CD4-positive, CD25-positive, alpha-beta regulatory T cell (primary cell): Measurements from ENCODE around the gene NLRP11. TPM values are rescaled to one million over a fixed set of nuclear protein-coding genes. Genes with fewer than 3 reads are reported as not detected.

Source experiments
- ATAC-seq, 2 donors: fragments of 150-1000 bp; cut with Tn5 transposase; one replicate each; pipeline ENCODE4 v1.10.0; 2021; ENCODE audit warnings: low read depth in 2 of 2, moderate number of reproducible peaks in 2 of 2, moderate library complexity in 1 of 2
- DNase-seq, 3 donors: peaks; one replicate each; pipeline versions ENCODE4 v3.0.0 to v3.0.0-alpha.2; 2012 to 2022; ENCODE audit warnings: mixed read lengths in 1 of 3
- H3K27ac ChIP-seq: one replicate; pipeline ENCODE4 v1.7.0; 2013; ENCODE audit warnings: mild to moderate bottlenecking, low read length; ENCODE audit not compliant: insufficient read depth, poor library complexity, severe bottlenecking
- H3K27me3 ChIP-seq: one replicate; pipeline ENCODE4 v1.7.0; 2013; ENCODE audit warnings: low read length; ENCODE audit not compliant: control insufficient read depth, insufficient read depth
- H3K36me3 ChIP-seq: one replicate; pipeline ENCODE4 v1.7.0; 2013; ENCODE audit warnings: mild to moderate bottlenecking, low read length, moderate library complexity; ENCODE audit not compliant: control insufficient read depth, insufficient read depth
- H3K4me1 ChIP-seq: 2 replicates; pipeline ENCODE4 v1.7.0; 2013; ENCODE audit warnings: mild to moderate bottlenecking, low read length; ENCODE audit not compliant: insufficient read depth, control insufficient read depth, poor library complexity, severe bottlenecking
- H3K4me3 ChIP-seq: one replicate; pipeline ENCODE4 v1.7.0; 2013; ENCODE audit warnings: low read depth, mild to moderate bottlenecking, low read length, moderate library complexity
- H3K9me3 ChIP-seq, 2 experiments: 1 replicate in 1 of 2; 2 replicates in 1 of 2; pipeline ENCODE4 v1.7.0; 2013; ENCODE audit warnings: low read length in 2 of 2, mild to moderate bottlenecking in 1 of 2, moderate library complexity in 1 of 2; ENCODE audit not compliant: control insufficient read depth in 2 of 2
- H3K27ac Mint-ChIP-seq, 3 donors: one replicate each; pipeline ENCODE4 v1.8.0; 2020 to 2022; ENCODE audit warnings: mild to moderate bottlenecking in 3 of 3, mixed read lengths in 3 of 3, moderate library complexity in 2 of 3
- H3K27me3 Mint-ChIP-seq: one replicate; pipeline ENCODE4 v1.8.0; 2022; ENCODE audit warnings: mild to moderate bottlenecking, mixed read lengths
- H3K36me3 Mint-ChIP-seq: one replicate; pipeline ENCODE4 v1.8.0; 2020; ENCODE audit warnings: mixed read lengths
- H3K4me1 Mint-ChIP-seq, 4 donors: one replicate each; pipeline ENCODE4 v1.8.0; 2020 to 2022; ENCODE audit warnings: mixed read lengths in 4 of 4, mild to moderate bottlenecking in 1 of 4
- H3K4me3 Mint-ChIP-seq, 4 donors: one replicate each; pipeline ENCODE4 v1.8.0; 2020 to 2022; ENCODE audit warnings: mild to moderate bottlenecking in 4 of 4, mixed read lengths in 4 of 4, moderate library complexity in 3 of 4
- H3K9me3 Mint-ChIP-seq, 7 donors: one replicate each; pipeline ENCODE4 v1.8.0; 2020 to 2022; ENCODE audit warnings: mixed read lengths in 7 of 7, mild to moderate bottlenecking in 3 of 7, moderate library complexity in 2 of 7
- polyA plus RNA-seq, 4 donors: library from polyadenylated mRNA; unstranded; fragments of 300-500 nt; fragmentation: Illumina TruSeq; gene quantifications; one replicate each; pipeline ENCODE4 v1.2.3, GENCODE V29; 2021
- total RNA-seq: library from RNA; stranded (reverse); gene quantifications from one replicate; pipeline ENCODE4 v1.2.3, GENCODE V29; 2022

Gene NLRP11
- total and polyA plus RNA-seq, 5 donors from 2014 or later = not detected

DNA sequence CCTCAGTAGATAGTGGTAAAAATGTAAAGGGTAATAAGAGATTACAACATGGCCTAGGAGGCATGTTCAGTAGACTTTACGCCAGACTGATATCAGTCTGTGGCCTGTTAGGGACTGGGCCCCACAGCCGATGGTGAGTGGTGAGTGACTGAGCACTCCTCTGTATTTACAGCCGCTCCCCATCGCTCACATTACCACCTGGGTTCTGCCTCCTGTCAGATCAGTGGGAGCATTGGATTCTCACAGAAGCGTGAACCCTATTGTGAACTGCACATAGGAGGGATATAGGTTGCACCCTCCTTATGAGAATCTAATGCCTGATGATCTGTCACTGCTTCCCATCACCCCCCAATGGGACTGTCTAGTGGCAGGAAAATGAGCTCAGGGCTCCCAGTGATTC is 17.9 kb downstream of the NLRP11 start:
- ATAC-seq (no peak), DNase-seq (no peak)
- Histone ChIP-seq H3K9me3 (no peaks in the 10 kb centered on the region), H3K36me3 (no peaks in the 10 kb centered on the region), H3K27ac (no peak overlapping the region), H3K4me1 (no peaks in the 10 kb centered on the region), H3K4me3 (no peak overlapping the region), H3K27me3 (no peaks in the 10 kb centered on the region)
- Mint-ChIP-seq H3K4me1 (peaks cover 0 to 6% (median 2%) of the 10 kb centered on the region in 4 donors), H3K36me3 (no peaks in the 10 kb centered on the region), H3K27ac (no peak overlapping the region), H3K4me3 (no peak overlapping the region), H3K9me3 (peaks cover 0 to 3% (median 0%) of the 10 kb centered on the region in 7 donors), H3K27me3 (peaks cover 4% of the 10 kb centered on the region)

DNA sequence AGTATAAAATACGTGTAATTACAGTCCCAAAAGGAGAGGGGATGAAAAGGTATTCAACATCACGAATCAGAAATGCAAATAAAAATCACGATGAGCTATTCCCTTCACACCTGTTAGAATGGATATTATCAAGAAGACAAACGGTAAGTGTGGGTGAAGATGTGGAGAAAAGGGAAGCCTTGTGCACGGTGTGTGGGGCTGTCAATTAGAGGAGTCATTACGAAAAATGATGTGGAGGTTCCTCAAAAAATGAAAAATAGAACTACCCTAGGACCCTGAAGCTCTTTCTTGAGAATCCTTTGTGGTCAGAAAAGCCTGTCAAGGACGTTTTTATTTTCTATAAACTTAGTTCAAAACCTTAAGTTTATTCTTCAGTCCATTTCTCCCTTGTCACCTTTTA is 19.4 kb downstream of the NLRP11 start:
- H3K4me1 Mint-ChIP-seq = peaks cover 0 to 6% (median 2%) of the 10 kb centered on the region in 4 donors
- H3K36me3 Mint-ChIP-seq = no peaks in the 10 kb centered on the region
- Histone ChIP-seq H3K4me1 (no peaks in the 10 kb centered on the region), H3K36me3 (no peaks in the 10 kb centered on the region), H3K27ac (no peak overlapping the region), H3K9me3 (no peaks in the 10 kb centered on the region), H3K27me3 (no peaks in the 10 kb centered on the region), H3K4me3 (no peak overlapping the region)
- ATAC-seq (no peak), DNase-seq (no peak)
- H3K27me3 Mint-ChIP-seq = peaks cover 4% of the 10 kb centered on the region
- peaks cover 0 to 6% (median 0%) of the 10 kb centered on the region in 7 donors for H3K9me3 Mint-ChIP-seq
- no peak overlapping the region for H3K27ac Mint-ChIP-seq
- H3K4me3 Mint-ChIP-seq = no peak overlapping the region

DNA sequence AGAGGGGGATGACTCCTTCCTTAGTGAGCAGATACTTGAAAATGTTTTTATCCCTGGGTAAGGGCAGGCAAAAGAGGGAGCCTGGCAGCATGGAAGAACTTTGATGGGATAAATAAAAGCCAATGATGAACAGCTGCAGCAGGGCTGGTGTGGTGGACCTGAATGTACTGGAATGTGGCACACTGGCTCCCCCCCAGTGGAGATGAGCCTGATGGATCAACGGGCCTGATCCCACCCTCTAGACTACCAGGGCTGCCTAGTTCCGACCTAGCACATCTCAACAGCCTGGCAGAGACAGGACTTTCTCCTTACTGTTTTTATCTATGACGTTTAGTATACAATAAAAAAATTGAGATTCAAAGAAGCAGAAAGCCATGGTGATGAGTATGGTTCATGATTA is 20.5 kb downstream of the NLRP11 start:
- H3K4me1 ChIP-seq = no peaks in the 10 kb centered on the region
- Mint-ChIP-seq H3K9me3 (peaks cover 0 to 7% (median 0%) of the 10 kb centered on the region in 7 donors), H3K27me3 (peaks cover 10% of the 10 kb centered on the region), H3K36me3 (no peaks in the 10 kb centered on the region), H3K4me1 (peaks cover 0 to 6% (median 2%) of the 10 kb centered on the region in 4 donors), H3K4me3 (no peak overlapping the region), H3K27ac (no peak overlapping the region)
- no peak overlapping the region for H3K27ac ChIP-seq
- no peaks in the 10 kb centered on the region for H3K36me3 ChIP-seq
- ATAC-seq (no peak), DNase-seq (no peak)
- no peak overlapping the region for H3K4me3 ChIP-seq
- H3K9me3 ChIP-seq = no peaks in the 10 kb centered on the region
- H3K27me3 ChIP-seq = no peaks in the 10 kb centered on the region

DNA sequence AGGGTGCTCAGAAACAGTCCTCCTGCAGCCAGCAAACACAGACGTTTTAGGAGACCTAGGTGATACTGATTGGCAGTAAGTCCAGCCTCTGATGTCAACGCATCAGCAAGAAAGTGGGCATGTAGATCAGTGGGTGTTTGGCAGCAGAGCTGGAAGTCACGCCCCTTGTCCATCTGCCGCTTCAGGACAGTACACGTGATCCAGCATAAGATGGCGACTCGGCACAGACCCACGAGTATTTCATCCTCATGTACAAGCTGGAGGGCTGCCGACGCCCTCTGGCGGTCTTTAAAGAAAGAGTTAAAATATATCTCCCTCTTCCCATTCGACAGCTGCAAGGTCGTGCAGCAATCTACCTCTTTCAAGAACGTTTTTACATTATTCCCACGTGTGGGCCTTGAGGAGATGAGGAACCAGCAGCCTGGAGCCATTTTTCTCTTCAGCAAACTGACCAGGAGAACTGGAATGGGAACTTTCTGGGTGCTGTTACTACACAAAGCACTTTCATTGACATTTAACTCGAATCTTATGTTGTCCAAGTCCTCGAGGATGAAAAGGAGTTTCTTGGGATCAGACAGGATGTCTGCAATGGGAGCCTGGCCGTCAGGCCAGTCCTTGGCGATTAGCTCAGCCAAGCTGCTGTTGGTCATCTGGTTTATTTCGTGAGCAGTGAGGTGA is 22.3 kb downstream of the NLRP11 start:
- Mint-ChIP-seq H3K27me3 (peaks cover 10% of the 10 kb centered on the region), H3K36me3 (no peaks in the 10 kb centered on the region), H3K27ac (no peak overlapping the region), H3K9me3 (peaks cover 0 to 13% (median 4%) of the 10 kb centered on the region in 7 donors), H3K4me3 (no peak overlapping the region), H3K4me1 (peaks cover 0 to 6% (median 2%) of the 10 kb centered on the region in 4 donors)
- ATAC-seq (no peak), DNase-seq (peak in 2 of 3 donors; percentile 27 to 59)
- no peaks in the 10 kb centered on the region for H3K4me1 ChIP-seq
- H3K27ac ChIP-seq = no peak overlapping the region
- no peak overlapping the region for H3K4me3 ChIP-seq
- H3K9me3 ChIP-seq = no peaks in the 10 kb centered on the region
- no peaks in the 10 kb centered on the region for H3K36me3 ChIP-seq
- no peaks in the 10 kb centered on the region for H3K27me3 ChIP-seq

DNA sequence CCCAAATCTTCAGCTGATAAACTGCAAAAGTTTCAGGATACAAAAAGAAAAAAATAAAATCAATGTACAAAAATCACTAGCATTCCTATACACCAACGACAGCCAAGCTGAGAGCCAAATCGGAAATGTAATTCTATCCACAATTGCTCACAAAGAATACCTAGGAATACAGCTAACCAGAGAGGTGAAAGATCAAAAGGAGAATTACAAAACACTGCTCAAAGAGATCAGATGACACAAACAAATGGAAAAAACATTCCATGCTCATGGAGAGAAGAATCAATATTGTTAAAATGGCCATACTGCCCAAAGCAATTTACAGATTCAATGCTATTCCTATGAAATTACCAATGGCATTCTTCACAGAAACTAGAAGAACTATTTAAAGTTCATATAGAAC is 29.5 kb downstream of the NLRP11 start:
- H3K9me3 Mint-ChIP-seq = peaks cover 0 to 14% (median 5%) of the 10 kb centered on the region in 7 donors
- DNase-seq (no peak), ATAC-seq (no peak)
- peaks cover 2% of the 10 kb centered on the region for H3K27me3 ChIP-seq
- H3K36me3 ChIP-seq = no peaks in the 10 kb centered on the region
- H3K9me3 ChIP-seq = no peaks in the 10 kb centered on the region
- no peak overlapping the region for H3K27ac ChIP-seq
- H3K4me3 ChIP-seq = no peak overlapping the region
- H3K27me3 Mint-ChIP-seq = peaks cover 14% of the 10 kb centered on the region
- H3K36me3 Mint-ChIP-seq = no peaks in the 10 kb centered on the region
- no peak overlapping the region for H3K27ac Mint-ChIP-seq
- peaks cover 0 to 5% (median 0%) of the 10 kb centered on the region in 4 donors for H3K4me1 Mint-ChIP-seq
- H3K4me3 Mint-ChIP-seq = no peak overlapping the region
- H3K4me1 ChIP-seq = no peaks in the 10 kb centered on the region

DNA sequence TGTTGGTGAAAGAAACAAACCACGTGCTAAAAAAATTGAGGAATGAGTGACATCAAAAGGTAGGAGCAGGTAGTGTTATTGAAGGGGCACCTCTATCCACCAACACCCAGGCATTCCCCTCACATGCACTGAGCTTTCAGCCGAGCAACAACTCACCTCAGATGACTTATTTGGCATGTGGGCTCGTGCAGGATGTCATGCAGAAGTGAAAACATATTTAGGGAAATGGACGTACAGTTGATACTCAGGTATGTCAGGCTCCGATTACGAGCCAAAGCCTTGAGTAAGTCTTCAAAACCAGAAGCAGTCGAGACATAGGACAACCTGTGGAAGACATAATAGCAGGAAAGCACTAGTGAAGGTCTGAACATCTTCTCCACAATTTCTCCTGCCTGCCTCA is 30.4 kb downstream of the NLRP11 start:
- Histone ChIP-seq H3K27me3 (peaks cover 2% of the 10 kb centered on the region), H3K4me3 (no peak overlapping the region), H3K9me3 (no peaks in the 10 kb centered on the region), H3K27ac (no peak overlapping the region), H3K4me1 (no peaks in the 10 kb centered on the region), H3K36me3 (no peaks in the 10 kb centered on the region)
- H3K27me3 Mint-ChIP-seq = peaks cover 9% of the 10 kb centered on the region
- H3K36me3 Mint-ChIP-seq = no peaks in the 10 kb centered on the region
- H3K9me3 Mint-ChIP-seq = peaks cover 0 to 14% (median 5%) of the 10 kb centered on the region in 7 donors
- H3K4me1 Mint-ChIP-seq = peaks cover 0 to 5% (median 0%) of the 10 kb centered on the region in 4 donors
- no peak overlapping the region for H3K4me3 Mint-ChIP-seq
- DNase-seq (no peak), ATAC-seq (no peak)
- no peak overlapping the region for H3K27ac Mint-ChIP-seq

DNA sequence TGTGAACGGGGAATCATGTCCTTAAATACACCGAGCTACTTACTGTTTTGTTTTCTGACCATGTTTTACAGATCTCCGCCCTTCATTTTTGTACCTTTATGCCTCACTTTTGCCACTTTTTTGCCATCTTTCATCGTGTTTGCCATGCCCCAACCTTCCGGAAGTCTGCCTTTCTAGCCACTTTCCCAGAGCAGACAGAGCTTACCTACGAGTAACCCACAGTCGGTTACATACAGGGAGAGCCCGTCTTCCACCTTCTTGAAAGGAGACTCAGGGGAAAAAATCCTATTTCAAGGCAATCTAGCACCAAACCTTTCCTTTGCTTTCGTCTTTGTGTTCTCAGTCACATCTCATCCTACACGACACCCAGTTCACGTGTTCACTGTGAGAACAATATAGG is 36.8 kb downstream of the NLRP11 start:
- peaks cover 0 to 5% (median 0%) of the 10 kb centered on the region in 7 donors for H3K9me3 Mint-ChIP-seq
- no peaks in the 10 kb centered on the region for H3K36me3 Mint-ChIP-seq
- H3K4me3 Mint-ChIP-seq = no peak overlapping the region
- Histone ChIP-seq H3K4me3 (no peak overlapping the region), H3K36me3 (no peaks in the 10 kb centered on the region), H3K9me3 (no peaks in the 10 kb centered on the region), H3K27me3 (peaks cover 2% of the 10 kb centered on the region), H3K4me1 (no peaks in the 10 kb centered on the region), H3K27ac (no peak overlapping the region)
- no peak overlapping the region for H3K27ac Mint-ChIP-seq
- H3K27me3 Mint-ChIP-seq = peaks cover 4% of the 10 kb centered on the region
- H3K4me1 Mint-ChIP-seq = peaks cover 0 to 5% (median 0%) of the 10 kb centered on the region in 4 donors
- ATAC-seq = no peak
- DNase-seq = no peak

DNA sequence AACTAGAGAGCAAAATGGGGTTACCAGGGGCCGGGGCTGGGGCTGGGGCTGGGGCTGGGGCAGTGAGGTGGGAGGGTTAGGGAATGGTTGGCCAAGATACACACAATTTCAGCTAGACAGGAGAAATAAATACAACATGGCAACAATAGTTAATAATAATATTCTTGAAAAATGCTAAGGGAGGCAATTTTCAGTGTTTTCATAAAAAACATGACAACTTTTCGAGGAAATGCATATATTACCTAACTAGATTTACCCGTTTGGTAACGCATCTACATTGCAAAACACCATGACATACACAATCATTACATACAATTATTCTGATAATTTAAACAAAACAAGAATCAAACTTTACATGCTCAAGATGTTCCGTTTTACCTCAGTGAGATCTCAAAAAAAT is 50.7 kb downstream of the NLRP11 start:
- Mint-ChIP-seq H3K27ac (no peak overlapping the region), H3K4me3 (no peak overlapping the region), H3K9me3 (peaks cover 0 to 5% (median 0%) of the 10 kb centered on the region in 7 donors), H3K27me3 (peaks cover 4% of the 10 kb centered on the region), H3K4me1 (no peaks in the 10 kb centered on the region), H3K36me3 (no peaks in the 10 kb centered on the region)
- no peaks in the 10 kb centered on the region for H3K27me3 ChIP-seq
- no peak for DNase-seq
- no peaks in the 10 kb centered on the region for H3K9me3 ChIP-seq
- no peaks in the 10 kb centered on the region for H3K36me3 ChIP-seq
- no peak overlapping the region for H3K27ac ChIP-seq
- no peak for ATAC-seq
- H3K4me3 ChIP-seq = no peak overlapping the region
- H3K4me1 ChIP-seq = no peaks in the 10 kb centered on the region
